Left renal cortex interstitium (tissue), 4 donors: Measurements from ENCODE around the gene MTRR. TPM values are rescaled to one million over a fixed set of nuclear protein-coding genes. Genes with fewer than 3 reads are reported as not detected.

ENCODE experiments used
- DNase-seq, 4 donors: peaks; one replicate each; pipeline ENCODE4 v3.0.0-alpha.2; 2013; ENCODE audit warnings: low read depth in 4 of 4, low spot score in 2 of 4, missing footprints in 1 of 4
- polyA plus RNA-seq, 4 donors: library from polyadenylated mRNA; unstranded; fragments of 120-200 nt; gene quantifications; one replicate each; pipeline ENCODE4 v1.2.1, GENCODE V29; 2013; ENCODE audit not compliant: insufficient read length in 4 of 4

MTRR gene
- polyA plus RNA-seq, 4 donors, result 47.0 to 66.4 (median 58.8) TPM

- no peak for DNase-seq
Observed at GRCh38 chr5:7856855-7857254, 12.1 kb upstream of the MTRR start.

- no peak for DNase-seq
Observed at GRCh38 chr5:7857361-7857760, 11.6 kb upstream of the MTRR start.

- no peak for DNase-seq
Observed at GRCh38 chr5:7857926-7858632, 10.9 kb upstream of the MTRR start.

- no peak for DNase-seq
Observed at GRCh38 chr5:7866196-7866595, 2.8 kb upstream of the MTRR start.

GRCh38 chr5:7867260-7867659, 1.7 kb upstream of the MTRR start:
- no peak for DNase-seq

GRCh38 chr5:7868427-7868772, 548 bp upstream of the MTRR start:
- no peak for DNase-seq

GRCh38 chr5:7869474-7870136, 657 bp downstream of the MTRR start:
- DNase-seq, result no peak

GRCh38 chr5:7871653-7872052, 2.7 kb downstream of the MTRR start:
- no peak for DNase-seq

- DNase-seq, result no peak
Observed at GRCh38 chr5:7872517-7873130, 3.7 kb downstream of the MTRR start.

- no peak for DNase-seq
Observed at GRCh38 chr5:7873216-7873615, 4.3 kb downstream of the MTRR start.

- DNase-seq, result no peak
Observed at GRCh38 chr5:7874639-7875038, 5.7 kb downstream of the MTRR start.

GRCh38 chr5:7875151-7875550, 6.2 kb downstream of the MTRR start:
- no peak for DNase-seq

- DNase-seq, result no peak
Observed at GRCh38 chr5:7876867-7877266, 7.9 kb downstream of the MTRR start.

GRCh38 chr5:7877851-7878250, 8.9 kb downstream of the MTRR start:
- DNase-seq, result no peak

- DNase-seq, result no peak
Observed at GRCh38 chr5:7878381-7878873, 9.5 kb downstream of the MTRR start.

- DNase-seq, result no peak
Observed at GRCh38 chr5:7881091-7881490, 12.1 kb downstream of the MTRR start.

- no peak for DNase-seq
Observed at GRCh38 chr5:7881816-7882215, 12.9 kb downstream of the MTRR start.

GRCh38 chr5:7882926-7883325, 14.0 kb downstream of the MTRR start:
- DNase-seq, result no peak

GRCh38 chr5:7884491-7885267, 15.7 kb downstream of the MTRR start:
- DNase-seq, result no peak

- DNase-seq, result no peak
Observed at GRCh38 chr5:7886849-7887475, 18.0 kb downstream of the MTRR start.

- no peak for DNase-seq
Observed at GRCh38 chr5:7888901-7889300, 20.0 kb downstream of the MTRR start.
